SIG-M5 treated with dmso at 0.1 percent for 504 hours (cell line): ENCODE data around the gene AVP.

ENCODE experiments used
- DNase-seq: peaks from one replicate; lab custom pipeline; 2025; ENCODE audit not compliant: unreplicated experiment; lab: John Stamatoyannopoulos, UW

AVP gene

GRCh38 chr20:3051385-3052019, 33.0 kb downstream of the AVP start:
- no peak for DNase-seq

GRCh38 chr20:3047486-3048419, 36.8 kb downstream of the AVP start:
- no peak for DNase-seq

- no peak for DNase-seq
Observed at GRCh38 chr20:3046677-3047462, 37.7 kb downstream of the AVP start.

- DNase-seq: peak; percentile 77
Observed at GRCh38 chr20:3045816-3046676, 38.5 kb downstream of the AVP start, which contains the start of gene MRPS26. Gene MRPS26 (plus strand): TSS chr20:3046052. CDS start chr20:3046069, 17 bp downstream.

GRCh38 chr20:3045042-3045815, 39.3 kb downstream of the AVP start:
- DNase-seq: peak; percentile 77

GRCh38 chr20:3044336-3044965, 40.1 kb downstream of the AVP start:
- DNase-seq: no peak

GRCh38 chr20:3043322-3043721, 41.2 kb downstream of the AVP start, which contains the start of gene GNRH2:
Gene GNRH2 (plus strand): TSS chr20:3043622. CDS start chr20:3044415, 793 bp downstream.
- DNase-seq: no peak

GRCh38 chr20:3042625-3043024, 41.9 kb downstream of the AVP start:
- DNase-seq: no peak

GRCh38 chr20:3041854-3042409, 42.6 kb downstream of the AVP start:
- no peak for DNase-seq

- no peak for DNase-seq
Observed at GRCh38 chr20:3040086-3040485, 44.4 kb downstream of the AVP start.

GRCh38 chr20:3039426-3039825, 45.1 kb downstream of the AVP start:
- no peak for DNase-seq

GRCh38 chr20:3038454-3038853, 46.1 kb downstream of the AVP start:
- no peak for DNase-seq

GRCh38 chr20:3037654-3038053, 46.9 kb downstream of the AVP start:
- DNase-seq: no peak

GRCh38 chr20:3032624-3033023, 51.9 kb downstream of the AVP start:
- no peak for DNase-seq
